Nucleus accumbens (tissue), 56 donors: ENCODE results near the gene PSMB1.
A peak's percentile ranks its signal among the peaks of the same experiment; 100 is the strongest.
"Not testable (repeated sequence)": the region's sequence is repeated elsewhere in the genome, so short reads cannot be mapped to it uniquely, and the experiment has no call there.

Experiments used
- DNase-seq, 56 donors: peaks; one replicate each; lab custom pipeline; 2025; lab: John Stamatoyannopoulos, UW

The PSMB1 gene

DNA sequence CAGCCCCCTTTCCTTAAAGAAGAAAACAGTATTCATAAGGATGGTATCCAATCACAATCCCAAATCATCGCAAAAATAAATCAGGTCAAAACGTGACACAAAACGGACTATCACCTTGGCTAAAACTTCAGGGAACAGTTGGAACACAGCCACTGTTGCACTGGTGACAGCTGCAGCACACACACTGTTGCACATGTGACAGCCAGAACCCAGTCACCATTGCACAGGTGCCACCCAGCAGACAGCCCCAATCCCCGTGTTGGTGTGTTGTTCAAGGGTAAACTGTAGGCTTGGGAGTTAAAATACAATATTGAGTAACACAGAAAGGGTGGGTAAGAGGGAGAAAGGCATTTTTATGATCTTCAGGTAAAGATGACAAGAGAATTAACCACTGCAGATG lies 15.8 kb downstream of the PSMB1 start:
- DNase-seq: no peak

DNA sequence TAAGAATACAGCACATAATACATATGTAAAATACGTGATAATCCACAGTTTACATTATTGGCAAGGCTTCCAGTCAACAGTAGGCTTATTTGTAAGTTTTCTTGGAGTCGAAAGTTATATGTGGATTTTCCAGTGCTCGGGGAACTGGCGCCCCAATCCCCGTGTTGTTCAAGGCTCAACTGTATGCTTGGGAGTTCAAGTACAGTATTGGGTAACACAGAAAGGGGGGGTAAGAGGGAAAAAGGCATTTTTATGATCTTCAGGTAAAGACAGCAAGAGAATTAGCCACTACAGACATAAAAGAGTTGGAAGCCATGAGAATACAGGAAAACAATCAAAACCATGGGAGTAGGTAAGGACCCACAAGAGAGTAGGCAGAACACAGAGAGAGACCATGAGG lies 16.4 kb downstream of the PSMB1 start:
- DNase-seq: no peak

- DNase-seq: no peak
These were observed 18.1 kb downstream of the PSMB1 start for GRCh38 chr6:170535004-170535403.

DNA sequence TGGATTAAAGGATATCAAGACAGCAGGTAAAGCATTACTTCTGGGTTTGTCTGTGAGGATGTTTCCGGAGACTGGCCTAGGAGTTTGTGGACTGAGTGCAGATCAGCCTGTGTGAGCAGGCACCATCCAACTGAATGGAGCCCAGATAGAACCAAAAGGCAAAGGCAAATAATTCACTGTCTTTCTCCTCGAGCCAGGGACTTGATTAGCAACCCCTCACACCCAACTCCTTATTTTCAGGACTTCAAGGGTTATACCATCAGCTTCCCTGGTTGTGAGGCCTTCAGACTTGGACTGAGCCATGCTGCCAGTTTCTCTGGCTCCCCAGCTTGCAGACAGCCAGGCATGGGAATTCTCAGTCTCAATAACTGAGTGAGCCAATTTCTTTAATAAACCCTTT lies 19.3 kb downstream of the PSMB1 start:
- DNase-seq: no peak

- no peak for DNase-seq
These were observed 20.1 kb downstream of the PSMB1 start for GRCh38 chr6:170532867-170533488.

- peak in 53 of 56 donors; percentile 5 to 91 (median 56) for DNase-seq
These were observed 23.2 kb downstream of the PSMB1 start for GRCh38 chr6:170529839-170530469.

DNA sequence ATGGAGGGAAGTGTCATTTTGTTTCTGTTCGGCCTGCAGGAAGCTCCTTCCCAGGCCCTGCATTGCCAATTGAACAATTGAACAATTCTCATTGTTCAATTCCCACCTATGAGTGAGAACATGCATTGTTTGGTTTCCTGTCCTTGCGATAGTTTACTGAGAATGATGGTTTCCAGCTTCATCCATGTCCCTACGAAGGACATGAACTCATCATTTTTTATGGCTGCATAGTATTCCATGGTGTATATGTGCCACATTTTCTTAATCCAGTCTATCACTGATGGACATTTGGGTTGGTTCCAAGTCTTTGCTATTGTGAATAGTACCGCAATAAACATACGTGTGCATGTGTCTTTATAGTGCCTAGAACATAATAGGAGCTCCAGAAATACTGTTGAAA lies 25.1 kb downstream of the PSMB1 start:
- not testable (repeated sequence) for DNase-seq

GRCh38 chr6:170525795-170526194 lies 27.3 kb downstream of the PSMB1 start:
- no peak for DNase-seq

GRCh38 chr6:170524172-170524502 lies 29.0 kb downstream of the PSMB1 start:
- no peak for DNase-seq

DNA sequence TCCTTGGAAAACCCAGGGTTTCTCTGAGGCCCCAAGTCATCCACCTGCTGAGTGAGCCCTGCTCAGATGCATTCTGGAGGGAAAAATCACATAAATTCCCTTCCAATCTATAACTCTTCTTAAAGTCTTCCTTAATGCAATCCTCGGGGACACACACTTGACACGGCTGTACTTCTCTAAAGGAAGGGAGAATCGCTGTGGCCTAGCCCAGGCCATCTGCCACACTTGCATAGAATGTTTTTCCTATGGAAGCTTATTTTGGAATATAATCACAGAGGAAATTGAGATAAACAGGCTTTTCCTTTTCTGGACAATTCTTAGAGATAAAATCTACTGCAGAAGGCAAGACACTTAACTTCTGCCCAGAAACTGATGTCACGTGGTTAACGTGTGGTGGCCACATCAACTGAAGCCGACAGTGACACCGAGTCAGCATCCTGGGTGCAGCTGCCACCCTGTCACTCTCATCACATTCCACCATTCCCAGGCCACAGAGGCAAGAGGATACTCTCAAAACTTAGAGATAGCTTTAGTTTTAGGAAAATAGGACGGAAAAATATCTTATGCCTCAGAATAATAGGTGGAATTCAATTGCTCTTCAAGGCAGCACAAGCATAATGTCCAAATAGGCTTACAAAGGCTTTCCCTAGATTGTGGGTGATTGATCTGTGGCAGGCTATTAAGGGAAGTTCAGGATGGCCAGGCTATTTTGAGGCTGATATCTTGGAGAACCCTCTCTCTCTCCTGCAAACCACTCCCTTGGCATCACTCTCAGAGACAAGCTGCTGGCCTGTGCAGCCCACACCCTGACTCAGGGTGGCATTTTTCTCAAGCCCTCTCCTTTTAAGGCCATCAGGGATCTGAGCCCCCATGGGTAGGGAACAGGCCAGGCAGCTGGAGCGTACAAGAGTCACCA lies 29.6 kb downstream of the PSMB1 start:
- DNase-seq: no peak

GRCh38 chr6:170522565-170523183 lies 30.4 kb downstream of the PSMB1 start:
- no peak for DNase-seq

- peak in 1 of 56 donors; percentile 8 for DNase-seq
These were observed 36.1 kb downstream of the PSMB1 start for GRCh38 chr6:170516783-170517616.

DNA sequence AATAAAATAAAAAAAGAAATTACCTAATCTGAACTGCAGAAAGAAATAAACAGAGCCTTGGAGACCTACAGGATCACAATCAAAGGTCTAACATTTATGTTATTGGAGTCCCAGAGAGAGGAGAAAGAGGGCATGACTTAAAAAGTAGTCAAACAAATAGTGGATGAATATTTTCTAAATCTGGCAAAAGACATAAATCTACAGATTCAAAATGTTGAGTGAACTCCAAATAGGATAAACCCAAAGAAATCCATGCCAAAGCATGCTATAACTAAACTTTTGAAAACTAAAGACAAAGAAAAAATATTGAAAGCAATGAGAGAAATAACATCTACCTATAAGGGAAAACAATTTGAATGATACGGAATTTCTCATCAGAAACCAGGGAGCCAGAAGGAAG lies 38.2 kb downstream of the PSMB1 start:
- no peak for DNase-seq

DNA sequence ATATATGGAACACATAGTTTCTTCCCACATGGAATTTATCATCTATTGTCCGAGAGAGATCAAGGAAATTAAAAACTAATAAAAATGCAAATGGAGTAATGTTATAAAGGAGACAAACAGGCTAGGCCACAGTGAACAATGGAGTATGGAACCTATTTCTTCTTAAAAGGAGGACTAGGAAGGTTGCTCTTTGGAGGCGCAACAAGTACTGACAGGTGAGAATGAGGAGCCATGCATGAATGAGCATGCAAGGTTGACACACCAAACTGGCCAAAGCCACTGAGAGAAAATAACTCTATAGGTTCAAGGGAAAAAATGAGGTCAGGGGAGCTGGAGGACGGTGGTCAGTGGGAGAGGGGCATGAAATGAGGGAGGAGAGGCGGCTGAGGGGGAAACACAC lies 40.9 kb downstream of the PSMB1 start:
- no peak for DNase-seq

GRCh38 chr6:170510631-170511030 lies 42.5 kb downstream of the PSMB1 start:
- no peak for DNase-seq

- no peak for DNase-seq
These were observed 43.4 kb downstream of the PSMB1 start for GRCh38 chr6:170509723-170510018.

DNA sequence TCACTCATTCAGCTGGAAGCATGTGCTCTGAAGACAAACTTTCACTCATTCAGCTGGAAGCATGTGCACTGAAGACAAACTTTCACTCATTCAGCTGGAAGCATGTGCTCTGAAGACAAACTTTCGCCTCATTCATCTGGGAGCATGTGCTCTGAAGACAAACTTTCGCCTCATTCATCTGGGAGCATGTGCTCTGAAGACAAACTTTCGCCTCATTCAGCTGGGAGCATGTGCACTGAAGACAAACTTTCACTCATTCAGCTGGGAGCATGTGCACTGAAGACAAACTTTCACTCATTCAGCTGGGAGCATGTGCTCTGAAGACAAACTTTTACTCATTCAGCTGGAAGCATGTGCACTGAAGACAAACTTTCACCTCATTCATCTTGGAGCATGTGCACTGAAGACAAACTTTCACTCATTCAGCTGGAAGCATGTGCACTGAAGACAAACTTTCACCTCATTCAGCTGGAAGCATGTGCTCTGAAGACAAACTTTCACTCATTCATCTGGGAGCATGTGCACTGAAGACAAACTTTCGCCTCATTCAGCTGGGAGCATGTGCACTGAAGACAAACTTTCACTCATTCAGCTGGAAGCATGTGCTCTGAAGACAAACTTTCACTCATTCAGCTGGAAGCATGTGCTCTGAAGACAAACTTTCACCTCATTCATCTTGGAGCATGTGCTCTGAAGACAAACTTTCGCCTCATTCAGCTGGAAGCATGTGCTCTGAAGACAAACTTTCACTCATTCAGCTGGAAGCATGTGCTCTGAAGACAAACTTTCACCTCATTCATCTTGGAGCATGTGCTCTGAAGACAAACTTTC lies 44.0 kb downstream of the PSMB1 start:
- DNase-seq: not testable (repeated sequence)

- not testable (repeated sequence) for DNase-seq
These were observed 44.8 kb downstream of the PSMB1 start for GRCh38 chr6:170508275-170508674.

GRCh38 chr6:170507728-170508127 lies 45.4 kb downstream of the PSMB1 start:
- not testable (repeated sequence) for DNase-seq

DNA sequence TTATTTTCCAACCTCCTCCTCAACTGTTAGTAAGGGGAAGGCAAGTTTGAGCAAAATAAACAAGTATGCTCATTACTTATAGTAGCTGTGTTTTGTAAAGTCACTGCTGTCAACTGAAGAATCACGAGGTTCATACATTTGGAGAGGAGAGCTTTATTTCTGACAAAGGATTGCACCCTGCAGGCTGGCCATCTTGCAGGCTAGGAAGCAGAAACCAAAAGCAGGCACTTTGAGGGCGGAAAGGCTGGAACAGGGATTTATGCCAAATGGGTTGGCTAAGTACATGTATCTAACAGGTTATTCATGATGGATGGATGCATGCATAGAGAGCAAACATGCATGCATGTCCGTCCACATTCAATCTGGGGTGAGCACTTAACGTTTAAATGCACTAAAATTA lies 46.7 kb downstream of the PSMB1 start:
- no peak for DNase-seq
